KBM-7 (cell line): Measurements from ENCODE around the gene SCAANT1.

Experiments used
- DNase-seq: peaks from one replicate; pipeline ENCODE4 v3.0.0-alpha.2; 2015
- in situ Hi-C: fragments of 300-500 bp; cut with MboI; formaldehyde crosslinking; loops from 2 replicates; pipeline ENCODE4 v1.14.3; 2020; ENCODE audit warnings: low sequenced_read_pairs, low pct_unique_long_range_greater_than_20kb, mixed read lengths

The SCAANT1 gene

GRCh38 chr3:63911873-63912767 lies at the start of gene SCAANT1:
TSS of gene SCAANT1 (minus strand) at chr3:63912383.
- peak; percentile 86 for DNase-seq
- in situ Hi-C loops, result no loop called here

GRCh38 chr3:63961891-63962290 lies 49.7 kb upstream of the SCAANT1 start:
- DNase-seq, result peak; percentile 67
- in situ Hi-C loops, result no loop called here

- DNase-seq, result peak; percentile 56
- in situ Hi-C loops, result no loop called here
These were observed 48.0 kb upstream of the SCAANT1 start for GRCh38 chr3:63960048-63960711.

GRCh38 chr3:63959146-63959545 lies 47.0 kb upstream of the SCAANT1 start:
- in situ Hi-C loops, result no loop called here

GRCh38 chr3:63955830-63956545 lies 43.8 kb upstream of the SCAANT1 start:
- in situ Hi-C loops, result no loop called here
- DNase-seq, result no peak

More at GRCh38 chr3:63959146-63959545, 47.0 kb upstream of the SCAANT1 start:
- no peak for DNase-seq

GRCh38 chr3:63955036-63955650 lies 43.0 kb upstream of the SCAANT1 start:
- DNase-seq, result no peak
- in situ Hi-C loops, result no loop called here

GRCh38 chr3:63954182-63954581 lies 42.0 kb upstream of the SCAANT1 start:
- no peak for DNase-seq
- in situ Hi-C loops, result no loop called here

GRCh38 chr3:63952248-63952594 lies 40.0 kb upstream of the SCAANT1 start:
- no peak for DNase-seq
- in situ Hi-C loops, result no loop called here

GRCh38 chr3:63951492-63952247 lies 39.5 kb upstream of the SCAANT1 start:
- no peak for DNase-seq
- in situ Hi-C loops, result no loop called here

GRCh38 chr3:63950698-63951097 lies 38.5 kb upstream of the SCAANT1 start:
- DNase-seq, result no peak
- in situ Hi-C loops, result no loop called here

- in situ Hi-C loops, result no loop called here
- no peak for DNase-seq
These were observed 36.8 kb upstream of the SCAANT1 start for GRCh38 chr3:63949005-63949404.

- in situ Hi-C loops, result no loop called here
- no peak for DNase-seq
These were observed 35.4 kb upstream of the SCAANT1 start for GRCh38 chr3:63947594-63947993.

GRCh38 chr3:63946753-63947152 lies 34.6 kb upstream of the SCAANT1 start:
- in situ Hi-C loops, result no loop called here
- DNase-seq, result no peak

GRCh38 chr3:63945558-63946096 lies 33.4 kb upstream of the SCAANT1 start:
- no peak for DNase-seq
- in situ Hi-C loops, result no loop called here

- in situ Hi-C loops, result no loop called here
These were observed 31.5 kb upstream of the SCAANT1 start for GRCh38 chr3:63943678-63944077.

GRCh38 chr3:63942528-63942927 lies 30.3 kb upstream of the SCAANT1 start:
- in situ Hi-C loops, result no loop called here
- DNase-seq, result no peak

More at GRCh38 chr3:63943678-63944077, 31.5 kb upstream of the SCAANT1 start:
- DNase-seq, result no peak

GRCh38 chr3:63940389-63940757 lies 28.2 kb upstream of the SCAANT1 start:
- in situ Hi-C loops, result no loop called here
- DNase-seq, result no peak
